Endothelial cell (in vitro differentiated cells): ENCODE measurements around the gene BHLHE23. TPM values are rescaled to one million over a fixed set of nuclear protein-coding genes. Genes with fewer than 3 reads are reported as not detected.
A peak's percentile ranks its signal among the peaks of the same experiment; 100 is the strongest.

Experiments
- DNase-seq: peaks from one replicate; pipeline ENCODE4 v3.0.0; 2021; ENCODE audit warnings: low spot score
- H3K27ac Mint-ChIP-seq: one replicate; pipeline ENCODE4 v1.8.0; 2021; ENCODE audit warnings: mixed read lengths, inconsistent platforms; ENCODE audit not compliant: unreplicated experiment
- H3K27me3 Mint-ChIP-seq: one replicate; pipeline ENCODE4 v1.8.0; 2021; ENCODE audit warnings: mild to moderate bottlenecking, moderate library complexity, mixed read lengths, inconsistent platforms; ENCODE audit not compliant: unreplicated experiment
- H3K36me3 Mint-ChIP-seq: one replicate; pipeline ENCODE4 v1.8.0; 2021; ENCODE audit warnings: mild to moderate bottlenecking, low read depth, mixed read lengths, inconsistent platforms; ENCODE audit not compliant: unreplicated experiment
- H3K4me1 Mint-ChIP-seq: one replicate; pipeline ENCODE4 v1.8.0; 2021; ENCODE audit warnings: mild to moderate bottlenecking, mixed read lengths, inconsistent platforms; ENCODE audit not compliant: unreplicated experiment
- H3K4me3 Mint-ChIP-seq: one replicate; pipeline ENCODE4 v1.8.0; 2021; ENCODE audit warnings: mild to moderate bottlenecking, mixed read lengths, inconsistent platforms; ENCODE audit not compliant: unreplicated experiment
- H3K9me3 Mint-ChIP-seq: one replicate; pipeline ENCODE4 v1.8.0; 2021; ENCODE audit warnings: mixed read lengths, inconsistent platforms; ENCODE audit not compliant: unreplicated experiment
- CTCF ChIP-seq: fragments of 200-600 bp; sonication (generic); IDR thresholded peaks from one replicate; pipeline ENCODE4 v1.5.0; 2021; ENCODE audit warnings: antibody characterized with exemption; ENCODE audit not compliant: unreplicated experiment
- total RNA-seq: library from RNA; stranded (reverse); fragmentation: NEBNext Ultra II Directional; extraction: Animal tissue kit (Norgen Biotek cat#: 25700); gene quantifications from one replicate; pipeline ENCODE4 v1.2.1, GENCODE V29; 2021; ENCODE audit not compliant: unreplicated experiment

Gene BHLHE23
- total RNA-seq, 1 donor from 2014 or later: not detected

- Mint-ChIP-seq H3K9me3 (peaks cover 8% of the 10 kb centered on the region), H3K27ac (no peak overlapping the region), H3K4me3 (no peak overlapping the region), H3K4me1 (no peaks in the 10 kb centered on the region), H3K27me3 (peaks cover 12% of the 10 kb centered on the region), H3K36me3 (peaks cover 7% of the 10 kb centered on the region)
- peak; percentile 97 for TF ChIP-seq CTCF
- peak; percentile 86 for DNase-seq
Observed at GRCh38 chr20:63009045-63009961, 2.5 kb upstream of the BHLHE23 start.

- TF ChIP-seq CTCF: no peak
- H3K4me3 Mint-ChIP-seq: no peak overlapping the region
- H3K4me1 Mint-ChIP-seq: no peaks in the 10 kb centered on the region
- H3K27me3 Mint-ChIP-seq: peaks cover 9% of the 10 kb centered on the region
- peaks cover 8% of the 10 kb centered on the region for H3K9me3 Mint-ChIP-seq
- DNase-seq: no peak
- H3K27ac Mint-ChIP-seq: no peak overlapping the region
- peaks cover 3% of the 10 kb centered on the region for H3K36me3 Mint-ChIP-seq
Observed at GRCh38 chr20:63008541-63009044, 1.8 kb upstream of the BHLHE23 start.

- Mint-ChIP-seq H3K4me1 (no peaks in the 10 kb centered on the region), H3K27me3 (peaks cover 11% of the 10 kb centered on the region), H3K36me3 (peaks cover 3% of the 10 kb centered on the region), H3K4me3 (no peak overlapping the region), H3K27ac (no peak overlapping the region), H3K9me3 (peaks cover 2% of the 10 kb centered on the region)
- TF ChIP-seq CTCF: no peak
- DNase-seq: no peak
Observed at GRCh38 chr20:63007646-63008488, 1.1 kb upstream of the BHLHE23 start.

- Mint-ChIP-seq H3K27me3 (peaks cover 11% of the 10 kb centered on the region), H3K4me1 (no peaks in the 10 kb centered on the region), H3K36me3 (peaks cover 3% of the 10 kb centered on the region), H3K9me3 (no peaks in the 10 kb centered on the region), H3K27ac (no peak overlapping the region), H3K4me3 (no peak overlapping the region)
- no peak for DNase-seq
- no peak for TF ChIP-seq CTCF
Observed at GRCh38 chr20:63007360-63007645, 539 bp upstream of the BHLHE23 start.
